Activated gamma-delta T cell (primary cell): ENCODE results near the gene NPRL2.

Experiments
- DNase-seq: peaks from one replicate; lab custom pipeline; 2025; lab: John Stamatoyannopoulos, UW

Gene NPRL2

DNA sequence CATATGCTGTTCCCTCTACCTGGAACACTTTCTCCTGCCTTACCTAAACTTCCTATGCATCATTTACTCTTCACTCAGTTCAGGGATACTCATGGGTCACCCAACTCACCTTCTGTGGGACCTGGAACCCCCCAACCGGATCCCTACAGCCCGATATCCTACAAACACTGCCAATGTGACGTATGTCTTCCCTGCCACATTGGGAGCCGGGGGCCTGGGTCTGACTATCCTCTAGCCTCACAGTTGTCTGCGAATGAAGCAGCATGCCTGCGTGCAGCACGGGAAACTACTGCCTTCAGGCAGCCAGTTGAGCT lies 405 bp downstream of the NPRL2 start:
- no peak for DNase-seq

DNA sequence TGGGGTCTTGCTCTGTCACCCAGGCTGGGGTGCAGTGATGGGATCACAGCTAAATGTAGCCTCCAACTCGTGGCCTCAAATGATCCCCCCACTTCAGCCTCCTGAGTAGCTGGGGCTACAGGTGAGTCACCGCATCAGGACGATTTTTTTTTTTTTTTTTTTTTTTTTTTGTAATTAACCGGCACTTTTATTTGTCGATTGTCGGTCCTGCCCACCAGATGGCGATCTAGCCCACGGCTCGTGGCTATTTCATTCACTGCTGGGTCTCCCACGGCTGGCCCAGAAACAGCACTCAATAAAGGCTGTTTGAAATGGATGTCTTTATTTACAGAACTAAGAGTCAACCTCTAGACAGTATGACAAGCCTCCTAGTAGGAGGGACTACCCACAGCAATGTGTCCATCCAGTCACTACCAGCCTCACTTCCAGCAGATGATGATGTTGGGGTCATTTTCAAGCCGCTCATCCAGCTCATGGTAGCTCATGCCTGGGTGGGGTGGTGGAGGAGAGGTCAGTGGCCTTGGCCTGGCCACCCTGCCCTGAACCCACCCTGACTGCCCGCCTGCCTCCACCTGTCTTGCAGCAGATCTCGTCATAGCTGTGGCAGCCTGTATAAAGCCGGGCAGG lies 3.3 kb downstream of the NPRL2 start:
- DNase-seq = no peak

DNA sequence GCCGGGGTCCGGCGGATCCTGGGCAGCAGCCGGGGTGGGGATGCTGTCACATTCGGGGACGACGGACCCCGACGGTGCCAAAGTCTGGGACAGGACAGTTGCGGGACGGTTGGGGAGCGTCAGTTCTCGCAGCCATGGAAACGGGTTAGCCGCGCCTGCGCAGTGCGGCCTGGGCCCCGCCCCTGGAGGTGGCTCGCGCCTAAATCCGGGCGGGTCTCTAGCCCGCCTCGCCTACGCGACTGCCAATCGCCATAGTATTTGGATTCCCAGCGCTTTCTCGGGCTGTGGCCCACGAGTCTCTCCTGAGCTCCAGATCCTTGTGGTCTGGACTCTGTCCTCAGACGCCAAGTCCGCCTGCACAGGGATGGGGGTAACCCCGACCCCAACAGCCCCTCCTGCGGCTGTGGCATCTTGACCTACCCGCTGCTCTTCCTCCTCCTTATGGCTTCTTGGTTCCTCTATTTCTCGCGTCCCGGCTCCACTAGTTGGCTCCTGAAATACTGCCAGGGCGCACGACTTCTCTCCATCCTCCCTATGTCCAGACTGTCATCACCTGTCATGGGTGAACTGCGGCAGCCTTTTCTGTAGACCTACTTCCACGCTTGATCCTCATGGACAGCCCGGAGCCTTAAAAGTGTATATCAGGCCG lies 4.9 kb downstream of the NPRL2 start, which contains the start of gene ZMYND10:
TSS of gene ZMYND10 (minus strand) at position 147 of the 649 bp plus-strand sequence. CDS start 153 bp downstream, outside the sequence.
- DNase-seq = peak; percentile 63

DNA sequence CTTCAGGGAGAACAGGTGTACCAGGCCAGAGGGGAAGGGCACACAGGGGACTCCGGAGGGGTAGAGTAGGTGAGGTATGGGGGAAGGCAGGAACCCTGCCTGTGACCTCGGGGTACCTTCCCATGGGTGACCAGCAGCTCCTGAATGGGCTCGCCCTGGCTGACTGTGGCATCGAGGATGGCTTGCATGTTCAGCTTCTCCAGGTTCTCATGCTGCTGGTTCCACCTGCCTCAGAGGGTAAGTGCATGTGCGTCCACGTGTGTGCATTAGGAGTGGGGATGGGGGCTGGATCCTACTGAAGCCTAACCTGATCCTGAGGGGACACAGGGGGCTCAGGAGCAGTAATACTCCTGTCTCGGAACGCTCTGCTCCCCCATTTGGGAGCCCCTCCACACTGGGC lies 5.6 kb downstream of the NPRL2 start:
- DNase-seq = no peak

DNA sequence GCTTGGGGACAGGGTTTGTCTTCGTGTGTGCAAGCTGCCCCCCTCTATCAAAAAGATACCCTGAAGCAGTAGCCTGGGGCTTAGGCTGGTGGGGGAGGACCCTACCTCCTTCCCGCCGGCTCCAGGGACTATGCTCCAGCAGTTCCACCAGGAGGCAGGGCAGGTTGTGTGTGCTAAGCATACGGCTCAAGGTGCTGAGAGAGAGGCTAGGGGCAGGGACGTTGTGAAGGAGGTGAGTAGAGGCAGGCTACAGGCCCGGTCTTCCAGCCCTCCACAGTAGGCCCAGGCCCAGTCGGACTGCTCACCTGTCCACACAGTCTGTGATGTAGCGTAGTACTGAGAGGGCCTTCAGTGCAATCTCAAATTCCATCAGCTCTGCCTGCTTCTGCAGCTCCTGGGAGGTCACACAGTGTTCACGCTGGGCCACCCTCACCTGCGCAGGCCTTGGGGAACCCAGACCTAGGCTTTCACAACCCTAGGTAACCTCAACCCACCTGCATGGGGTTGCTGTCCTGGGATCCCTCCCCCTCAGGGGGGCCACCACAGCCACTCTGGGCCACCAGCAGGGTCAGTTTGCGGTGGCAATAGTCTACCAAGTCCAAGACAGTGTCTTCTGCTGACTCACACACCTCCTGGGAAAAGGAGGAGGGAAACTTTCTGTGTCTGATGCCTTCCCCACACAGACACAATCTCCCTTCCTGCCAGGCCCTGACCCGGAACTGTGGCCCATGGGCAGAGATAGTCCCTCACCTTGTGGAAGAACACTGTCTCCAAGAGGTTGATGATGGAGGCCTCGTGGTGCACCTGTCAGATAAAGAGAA lies 7.6 kb downstream of the NPRL2 start:
- DNase-seq = no peak

DNA sequence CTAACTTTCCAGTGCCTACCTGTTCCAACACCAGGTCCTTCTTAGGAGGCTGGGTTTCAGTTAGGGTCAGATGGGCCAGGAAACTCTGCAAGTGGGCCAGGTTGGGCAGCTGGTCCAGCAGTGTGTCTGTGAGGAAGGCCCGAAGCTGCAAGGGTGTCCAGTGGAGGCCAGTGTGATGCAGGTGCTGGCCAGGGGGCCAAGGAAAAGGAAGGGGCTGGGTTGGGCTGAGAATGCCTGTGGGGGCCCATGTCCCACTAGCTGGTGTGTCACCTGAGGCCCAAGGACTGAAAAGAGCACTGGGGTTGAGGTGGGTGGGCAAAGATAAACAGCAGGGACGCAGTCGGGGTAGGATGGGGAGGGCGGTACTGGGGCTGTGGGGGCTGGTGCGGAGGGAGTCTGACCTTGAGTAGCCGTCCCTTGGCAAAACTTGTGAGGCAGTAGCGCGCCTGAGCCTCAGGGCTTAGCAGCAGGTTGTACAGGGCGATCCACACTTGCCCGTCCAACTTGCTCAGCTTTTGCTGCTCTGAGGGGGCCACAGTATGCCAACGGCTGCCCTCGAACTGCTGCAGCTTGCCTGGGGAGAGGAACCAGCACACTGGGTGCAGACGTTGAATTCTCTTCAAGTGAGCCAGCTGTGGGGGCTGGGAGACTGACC lies 8.5 kb downstream of the NPRL2 start:
- DNase-seq = no peak

DNA sequence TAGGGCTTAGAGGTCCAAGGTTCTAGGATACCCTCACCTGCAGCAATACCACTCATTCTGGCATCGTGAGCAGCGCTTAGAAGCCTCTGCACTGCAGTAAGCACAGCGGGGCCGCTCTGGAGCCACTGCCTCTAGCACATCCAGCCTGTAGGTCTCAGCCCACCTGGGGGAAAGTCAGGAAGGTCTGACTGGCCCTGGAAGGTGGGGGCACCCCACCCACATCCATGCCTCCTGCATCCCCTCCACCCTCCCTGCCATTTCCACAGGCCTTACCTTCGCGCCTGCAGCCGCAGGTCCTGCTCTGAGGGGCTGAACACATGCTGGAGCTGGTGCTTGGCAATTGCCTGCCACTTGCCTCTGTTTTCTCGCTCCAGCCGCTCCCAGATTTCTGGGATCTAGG lies 9.0 kb downstream of the NPRL2 start:
- no peak for DNase-seq

DNA sequence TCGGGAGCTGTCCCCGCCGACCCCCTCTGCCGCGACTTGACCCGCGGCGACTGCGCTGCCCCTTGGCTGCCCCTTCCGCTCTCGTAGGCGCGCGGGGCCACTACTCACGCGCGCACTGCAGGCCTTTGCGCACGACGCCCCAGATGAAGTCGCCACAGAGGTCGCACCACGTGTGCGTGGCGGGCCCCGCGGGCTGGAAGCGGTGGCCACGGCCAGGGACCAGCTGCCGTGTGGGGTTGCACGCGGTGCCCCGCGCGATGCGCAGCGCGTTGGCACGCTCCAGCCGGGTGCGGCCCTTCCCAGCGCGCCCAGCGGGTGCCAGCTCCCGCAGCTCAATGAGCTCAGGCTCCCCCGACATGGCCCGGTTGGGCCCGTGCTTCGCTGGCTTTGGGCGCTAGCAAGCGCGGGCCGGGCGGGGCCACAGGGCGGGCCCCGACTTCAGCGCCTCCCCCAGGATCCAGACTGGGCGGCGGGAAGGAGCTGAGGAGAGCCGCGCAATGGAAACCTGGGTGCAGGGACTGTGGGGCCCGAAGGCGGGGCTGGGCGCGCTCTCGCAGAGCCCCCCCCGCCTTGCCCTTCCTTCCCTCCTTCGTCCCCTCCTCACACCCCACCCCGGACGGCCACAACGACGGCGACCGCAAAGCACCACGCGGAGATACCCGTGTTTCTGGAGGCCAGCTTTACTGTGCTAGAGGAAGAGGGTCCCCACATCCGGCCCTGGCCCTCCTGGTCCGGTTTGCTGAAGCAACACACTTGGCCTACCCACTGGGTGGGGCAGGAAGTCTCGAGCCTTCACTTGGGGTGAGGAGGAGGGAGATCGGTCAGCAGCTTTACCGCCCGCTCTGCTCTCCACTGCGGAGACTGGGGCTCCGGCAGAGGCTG lies 9.9 kb downstream of the NPRL2 start, which contains the start of gene RASSF1:
TSS of gene RASSF1 (minus strand) at position 389 of the 882 bp plus-strand sequence. CDS start at position 358, 31 bp downstream.
- peak; percentile 66 for DNase-seq

DNA sequence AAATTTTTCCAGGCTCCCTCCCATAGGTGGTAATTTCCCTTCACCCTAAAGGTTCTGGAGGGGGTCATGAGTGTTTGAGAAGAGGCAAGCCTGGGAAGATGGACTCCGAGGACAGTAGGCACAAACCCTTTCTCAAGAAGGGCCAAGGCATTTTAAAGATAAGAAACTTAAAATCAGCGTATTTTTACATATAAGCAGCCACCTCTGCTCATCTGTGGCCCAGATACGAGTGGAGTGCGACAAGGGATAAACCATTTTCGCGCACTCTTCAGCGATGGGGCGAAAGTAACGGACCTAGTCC lies 10.5 kb downstream of the NPRL2 start:
- DNase-seq = no peak

DNA sequence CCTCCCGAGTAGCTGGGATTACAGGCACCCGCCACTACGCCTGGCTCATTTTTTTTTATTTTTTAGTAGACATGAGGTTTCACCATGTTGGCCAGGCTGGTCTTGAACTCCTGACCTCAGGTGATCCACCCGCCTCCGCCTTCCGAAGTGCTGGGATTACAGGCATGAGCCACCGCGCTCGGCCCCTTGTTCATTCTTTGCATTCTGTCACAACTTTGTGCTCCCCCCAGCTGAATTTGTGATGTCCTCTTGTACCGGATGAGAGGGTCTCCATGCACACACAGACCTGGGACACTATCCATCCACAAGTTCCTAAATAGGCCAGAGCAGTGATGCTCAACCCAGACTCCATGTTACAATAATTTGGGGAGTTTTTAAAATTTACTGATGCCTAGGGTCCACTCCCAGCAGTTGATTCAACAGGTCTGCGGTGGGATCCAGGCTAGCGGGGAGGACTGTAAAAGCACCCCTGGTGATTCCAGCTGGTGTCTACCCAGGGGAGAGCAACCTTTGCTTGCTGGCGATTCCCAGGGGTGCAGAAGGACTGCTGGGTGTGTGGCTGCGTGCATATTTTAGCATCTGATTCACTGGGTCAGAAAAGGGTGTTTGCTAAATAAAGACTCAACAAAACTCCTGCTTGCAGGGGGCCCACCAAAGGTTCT lies 11.0 kb downstream of the NPRL2 start:
- DNase-seq = no peak

DNA sequence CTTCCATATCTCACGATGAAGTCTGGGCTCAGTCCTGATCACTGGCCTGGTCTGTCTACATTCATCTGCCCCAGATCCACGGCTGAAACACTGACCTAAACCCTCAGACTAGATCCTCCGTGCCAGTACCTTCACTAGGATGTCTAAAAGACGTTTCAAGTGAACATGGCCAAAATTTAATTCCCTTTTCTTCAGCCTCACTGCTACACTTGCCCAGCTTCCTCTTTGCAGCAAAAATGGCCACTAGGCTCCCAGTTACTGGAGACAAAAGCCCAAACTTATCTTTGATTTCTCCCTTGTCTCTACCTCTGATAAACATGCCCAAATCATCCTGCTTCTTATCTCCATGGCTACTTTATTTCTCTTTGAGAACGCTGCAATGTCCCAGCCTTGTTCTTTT lies 11.6 kb downstream of the NPRL2 start:
- DNase-seq = no peak

DNA sequence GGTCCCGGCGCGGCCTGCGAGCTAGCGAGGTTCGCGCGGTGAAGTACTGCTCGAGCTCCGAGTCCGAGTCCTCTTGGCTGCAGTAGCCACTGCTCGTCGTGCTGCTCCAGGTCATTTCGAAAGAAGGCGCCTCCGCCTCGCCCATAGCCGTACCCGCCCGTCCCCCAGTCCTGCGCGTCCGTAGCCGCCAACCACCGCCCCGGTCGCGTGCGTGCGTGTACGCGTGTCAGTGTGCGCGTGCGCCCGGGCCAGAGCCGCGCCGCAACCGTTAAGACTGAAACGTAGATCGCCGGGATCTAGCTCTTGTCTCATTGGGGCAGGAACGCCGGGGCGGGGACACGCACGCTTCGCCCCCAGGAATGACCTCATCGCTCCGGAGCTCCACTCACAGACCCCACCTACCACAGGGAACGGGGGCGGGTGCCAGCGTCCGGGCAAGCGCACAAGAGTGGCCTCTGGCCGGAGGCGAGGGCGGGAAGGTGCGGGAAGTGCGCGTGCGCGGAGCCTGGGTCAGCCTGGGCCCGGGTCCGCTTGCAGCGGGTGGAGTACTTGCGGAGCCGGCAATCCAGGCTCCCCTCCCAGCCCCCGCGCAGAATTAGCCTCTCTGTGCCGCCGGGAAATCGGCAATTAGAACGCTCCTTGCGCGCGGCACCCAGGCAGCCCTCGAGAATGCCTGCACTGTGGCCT lies 13.3 kb downstream of the NPRL2 start:
- DNase-seq = peak; percentile 88

DNA sequence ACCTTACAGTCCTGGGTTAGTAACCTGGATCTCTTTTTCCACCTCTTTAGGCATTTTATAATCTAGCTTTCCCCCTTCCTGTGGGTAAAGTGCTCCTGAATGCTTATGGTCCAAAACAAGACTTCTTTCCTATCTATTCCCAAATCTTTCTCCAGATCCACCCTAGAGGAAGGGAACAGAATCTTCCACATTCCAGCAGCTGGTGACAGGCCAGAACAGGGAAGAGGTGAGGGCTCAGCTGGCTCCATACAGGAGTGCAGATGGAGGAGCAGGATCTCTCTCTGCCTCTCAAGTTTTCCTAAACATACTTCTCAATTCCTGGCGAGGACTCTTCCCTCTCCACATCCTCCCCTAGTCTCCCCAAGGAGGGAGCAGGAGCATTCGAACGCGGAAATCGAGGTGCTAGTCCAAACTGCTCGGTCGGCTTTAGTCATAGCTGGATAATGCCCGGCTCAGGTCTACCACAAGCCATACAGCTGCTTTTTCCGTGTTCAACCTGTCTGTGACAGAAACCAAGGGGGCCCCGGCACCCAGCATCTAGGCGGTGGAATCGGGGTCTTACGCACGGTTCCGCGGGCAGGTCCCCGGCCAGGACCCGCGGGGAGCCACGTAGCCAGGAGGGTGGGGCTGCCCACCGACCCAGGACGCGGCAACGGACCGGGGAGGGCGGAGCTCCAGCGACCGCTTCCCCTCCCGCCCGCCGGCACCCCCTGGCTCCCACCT lies 14.0 kb downstream of the NPRL2 start:
- DNase-seq = no peak

DNA sequence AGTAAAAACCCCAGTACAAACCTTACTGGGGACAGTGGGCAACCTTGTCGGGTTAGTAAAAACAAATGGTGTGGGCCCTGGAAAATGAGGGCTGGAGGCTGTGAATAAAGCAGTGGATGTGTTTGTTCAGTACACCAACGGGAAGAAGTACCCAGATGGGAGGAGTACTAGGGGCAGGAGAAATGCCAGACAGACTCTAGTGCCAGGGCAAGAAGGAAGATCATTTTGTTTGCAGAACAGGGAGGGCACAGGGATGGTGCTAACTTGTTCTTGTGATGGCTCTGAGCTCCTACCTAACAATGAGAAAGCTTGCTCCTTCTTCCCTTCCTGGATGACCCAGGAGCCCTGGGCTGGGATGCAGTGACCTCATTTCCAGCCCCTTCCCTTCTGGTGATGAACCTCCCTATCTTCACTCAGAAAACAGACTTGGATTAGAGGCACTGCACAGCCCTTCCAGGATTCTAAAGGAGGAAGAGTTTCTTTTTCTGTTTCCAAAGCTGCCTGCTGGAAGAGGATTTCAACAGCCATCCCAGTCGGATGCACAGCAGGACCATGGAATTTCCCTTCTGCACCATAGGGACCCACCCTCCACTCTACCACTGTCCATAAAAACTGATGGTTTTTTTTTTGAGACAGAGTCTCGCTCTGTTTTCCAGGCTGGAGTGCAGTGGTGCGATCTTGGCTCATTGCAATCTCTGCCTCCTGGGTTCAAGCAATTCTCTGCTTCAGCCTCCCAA lies 16.1 kb downstream of the NPRL2 start:
- DNase-seq = no peak

DNA sequence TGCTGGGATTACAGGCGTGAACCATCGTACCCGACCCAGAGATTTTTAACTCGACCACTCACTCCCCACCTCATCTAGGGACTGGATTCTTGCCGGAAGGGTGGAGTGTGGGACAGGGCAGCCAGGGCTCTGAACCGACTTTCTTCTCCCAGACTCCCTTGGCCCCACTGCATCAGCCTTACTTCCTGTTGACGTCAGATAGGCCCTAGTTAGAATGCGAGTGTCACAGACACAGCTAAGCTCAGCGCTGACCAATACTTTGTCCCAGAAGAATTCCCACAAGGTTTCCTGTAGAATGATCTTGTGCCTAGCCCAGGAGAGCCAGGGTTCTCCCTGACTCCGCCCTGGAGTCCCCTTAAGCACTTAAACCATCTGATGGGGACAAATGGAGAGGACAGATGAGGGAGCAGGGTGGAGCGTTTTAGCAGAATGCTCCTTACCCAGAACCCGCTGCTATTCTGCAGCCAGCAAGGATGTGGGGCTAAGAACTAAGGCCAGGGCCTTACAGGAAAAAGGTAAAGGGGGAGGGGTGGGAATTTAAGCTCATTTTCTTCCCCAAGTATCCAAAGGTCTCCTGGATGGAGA lies 16.7 kb downstream of the NPRL2 start:
- DNase-seq = no peak

DNA sequence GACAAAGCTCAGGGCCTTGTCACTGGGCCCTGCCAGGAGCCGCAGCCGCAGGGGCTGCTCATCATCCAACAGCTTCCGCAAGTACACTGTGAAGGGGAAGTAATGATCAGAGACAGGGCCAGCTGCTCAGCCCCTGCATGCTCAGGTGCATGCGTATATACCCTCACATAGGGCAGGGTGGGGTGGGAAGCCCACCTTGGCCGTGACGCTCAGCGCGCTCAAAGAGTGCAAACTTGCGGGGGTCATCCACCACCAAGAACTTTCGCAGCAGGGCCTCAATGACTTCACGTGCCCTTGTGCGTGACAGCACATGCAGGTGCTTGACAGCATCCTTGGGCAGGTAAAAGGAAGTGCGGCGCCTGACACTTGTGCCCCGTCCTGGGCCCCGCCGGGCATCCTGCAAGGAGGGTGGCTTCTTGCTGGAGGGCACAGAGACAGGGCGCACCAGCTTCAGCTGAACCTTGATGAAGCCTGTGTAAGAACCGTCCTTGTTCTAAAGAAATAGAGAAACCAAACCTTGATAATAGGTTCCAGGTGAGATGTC lies 19.1 kb downstream of the NPRL2 start:
- DNase-seq = no peak

DNA sequence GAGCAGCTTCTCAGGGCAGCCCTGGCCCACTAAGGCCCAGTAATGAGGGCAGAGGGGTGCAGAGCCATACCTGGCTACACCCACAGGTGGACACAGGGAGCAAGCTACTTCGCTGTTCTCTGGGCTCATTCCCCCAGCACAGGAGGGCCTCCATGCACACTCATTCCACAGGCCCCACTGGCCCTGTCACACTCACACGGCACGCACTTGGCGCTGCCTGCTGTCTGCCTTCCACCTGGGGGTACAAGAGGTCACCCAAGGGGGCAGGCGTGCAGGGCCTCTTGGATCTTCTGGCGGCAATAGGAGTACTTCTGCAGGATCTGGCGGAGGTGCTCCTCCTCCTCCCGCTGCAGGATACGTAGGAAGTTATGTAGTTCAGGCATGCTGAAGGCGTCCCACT lies 20.2 kb downstream of the NPRL2 start:
- no peak for DNase-seq

DNA sequence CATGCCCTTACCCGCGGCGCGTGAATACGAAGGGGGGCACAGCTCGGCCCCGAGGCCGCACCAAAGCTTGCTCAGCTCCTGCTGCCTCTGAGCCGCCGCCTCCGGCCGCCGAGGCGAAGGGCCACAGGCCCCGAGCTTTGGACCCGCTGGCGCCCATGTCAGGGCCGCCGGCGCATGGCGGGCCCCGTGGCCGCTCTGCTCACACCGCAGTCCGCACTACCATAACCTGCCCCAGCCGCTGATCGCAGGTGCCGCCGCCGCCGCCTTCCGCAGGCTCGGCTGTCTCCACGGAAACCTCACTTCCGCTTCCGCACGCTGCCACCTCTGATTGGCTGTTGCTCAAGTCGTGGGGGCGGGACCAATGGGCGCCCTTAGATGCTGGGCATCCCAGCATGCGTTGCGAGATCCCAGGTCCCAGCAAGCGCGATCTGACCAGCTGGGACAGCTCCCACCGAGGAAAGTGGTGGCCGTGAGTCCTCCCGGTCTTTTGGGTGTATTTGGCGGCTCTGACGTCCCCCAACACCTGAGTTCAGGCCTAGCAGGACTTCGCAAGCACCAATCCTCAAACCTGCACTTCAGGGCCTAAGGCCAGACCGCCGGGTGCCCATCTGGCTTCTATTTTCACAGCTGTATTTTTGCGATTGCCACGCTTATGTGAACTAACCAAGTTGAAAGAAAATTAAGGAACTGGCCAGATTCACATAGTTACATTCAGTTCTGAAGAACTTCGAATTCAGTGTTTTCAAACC lies 22.5 kb downstream of the NPRL2 start, which contains the start of gene TUSC2:
TSS of gene TUSC2 (minus strand) at position 281 of the 749 bp plus-strand sequence. CDS start at position 157, 124 bp downstream.
- DNase-seq = peak; percentile 78
